Ovary (tissue), 3 donors: Measurements from ENCODE around the gene WDR4.
"Not testable (repeated sequence)": the region's sequence is repeated elsewhere in the genome, so short reads cannot be mapped to it uniquely, and the experiment has no call there.

Experiments used
- EP300 ChIP-seq: sonication (generic); formaldehyde crosslinking; IDR thresholded peaks from one replicate; pipeline ENCODE4 v1.6.1; 2017; ENCODE audit warnings: antibody characterized with exemption
- POLR2A ChIP-seq: fragments of 450-650 bp; IDR thresholded peaks from one replicate; pipeline ENCODE4 v1.6.1; 2017; ENCODE audit warnings: antibody characterized with exemption, mild to moderate bottlenecking, moderate library complexity
- TF ChIP-seq, protein P1 (sequence below), 3 donors: fragments of 450-650 bp in 2 of 3; fragments of 200-600 bp in 1 of 3; IDR thresholded peaks; one replicate each; pipeline versions ENCODE4 v1.5.1 to v1.8.0; 2016 to 2022; ENCODE audit warnings: antibody characterized with exemption in 3 of 3, mild to moderate bottlenecking in 1 of 3
- donor health status: DM: no; HTN: no; CAD: no.

DNA sequence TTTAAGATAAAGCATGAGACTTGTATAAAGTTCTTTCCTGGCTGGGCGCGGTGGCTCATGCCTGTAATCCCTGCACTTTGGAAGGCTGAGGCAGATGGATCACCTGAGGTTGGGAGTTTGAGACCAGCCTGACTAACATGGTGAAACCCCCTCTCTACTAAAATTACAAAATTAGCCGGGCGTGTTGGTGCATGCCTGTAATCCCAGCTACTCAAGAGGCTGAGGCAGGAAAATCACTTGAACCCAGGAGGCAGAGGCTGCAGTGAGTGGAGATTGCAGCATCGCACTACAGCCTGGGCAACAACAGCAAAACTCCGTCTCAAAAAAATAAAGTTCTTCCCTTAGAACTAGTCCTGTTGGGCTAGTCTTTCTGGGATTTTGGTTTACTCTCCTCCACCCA lies 32.6 kb upstream of the WDR4 start:
- not testable (repeated sequence) for TF ChIP-seq EP300, POLR2A
- TF ChIP-seq, protein P1, sequence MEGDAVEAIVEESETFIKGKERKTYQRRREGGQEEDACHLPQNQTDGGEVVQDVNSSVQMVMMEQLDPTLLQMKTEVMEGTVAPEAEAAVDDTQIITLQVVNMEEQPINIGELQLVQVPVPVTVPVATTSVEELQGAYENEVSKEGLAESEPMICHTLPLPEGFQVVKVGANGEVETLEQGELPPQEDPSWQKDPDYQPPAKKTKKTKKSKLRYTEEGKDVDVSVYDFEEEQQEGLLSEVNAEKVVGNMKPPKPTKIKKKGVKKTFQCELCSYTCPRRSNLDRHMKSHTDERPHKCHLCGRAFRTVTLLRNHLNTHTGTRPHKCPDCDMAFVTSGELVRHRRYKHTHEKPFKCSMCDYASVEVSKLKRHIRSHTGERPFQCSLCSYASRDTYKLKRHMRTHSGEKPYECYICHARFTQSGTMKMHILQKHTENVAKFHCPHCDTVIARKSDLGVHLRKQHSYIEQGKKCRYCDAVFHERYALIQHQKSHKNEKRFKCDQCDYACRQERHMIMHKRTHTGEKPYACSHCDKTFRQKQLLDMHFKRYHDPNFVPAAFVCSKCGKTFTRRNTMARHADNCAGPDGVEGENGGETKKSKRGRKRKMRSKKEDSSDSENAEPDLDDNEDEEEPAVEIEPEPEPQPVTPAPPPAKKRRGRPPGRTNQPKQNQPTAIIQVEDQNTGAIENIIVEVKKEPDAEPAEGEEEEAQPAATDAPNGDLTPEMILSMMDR (IDR thresholded peaks at IDR 0.05): not testable (repeated sequence)
